GM21447 (cell line): ENCODE data around the gene TEKT3.

Experiments
- ATAC-seq: cut with Tn5 transposase; IDR thresholded peaks from one replicate; pipeline ENCODE4 v1.9.1; 2021; ENCODE audit not compliant: unreplicated experiment

TEKT3 gene

DNA sequence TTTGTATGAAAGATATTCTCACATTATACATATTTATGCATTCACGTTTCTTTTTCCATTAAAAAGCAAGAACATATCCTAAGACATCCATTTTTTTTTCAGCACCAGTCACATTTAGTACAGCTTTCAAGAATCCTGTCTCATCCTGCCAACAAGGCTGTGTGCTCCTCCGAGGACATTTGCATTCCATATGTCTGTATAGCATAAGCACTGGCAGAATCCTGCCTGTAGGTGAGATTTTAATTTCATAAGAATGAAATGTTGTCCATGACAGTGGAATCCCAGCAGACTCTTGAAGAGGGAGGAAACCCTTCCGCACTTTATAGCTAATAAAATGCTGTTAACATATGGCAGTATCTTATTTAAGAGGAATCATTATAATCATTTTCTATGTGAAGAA is 73.4 kb downstream of the TEKT3 start:
- ATAC-seq, result no peak

GRCh38 chr17:15266325-15267125 is 74.9 kb downstream of the TEKT3 start:
- no peak for ATAC-seq

DNA sequence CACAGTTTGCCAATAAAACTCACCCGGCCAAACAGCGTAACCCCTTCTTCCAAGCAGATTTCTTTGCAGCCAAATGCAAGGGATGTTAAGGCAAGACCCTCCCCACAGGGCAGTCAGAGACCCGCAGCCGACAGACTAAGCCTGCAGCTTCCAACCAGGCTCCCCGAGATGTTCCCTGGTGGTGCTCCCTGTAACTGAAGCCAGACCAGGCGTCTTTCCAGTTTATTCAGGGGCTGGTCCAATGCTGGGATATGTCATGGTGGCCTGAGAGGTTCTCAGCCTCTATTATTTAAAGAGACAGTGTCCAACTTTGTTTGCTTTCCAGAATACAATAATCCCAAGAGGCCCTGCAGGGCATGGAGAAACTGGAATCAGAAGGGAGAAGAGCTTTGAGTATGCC is 76.3 kb downstream of the TEKT3 start, which contains the start of gene PMP22:
Gene PMP22 (minus strand): TSS at position 196 of the 400 bp plus-strand sequence. CDS start 4,599 bp downstream, outside the sequence.
- no peak for ATAC-seq

DNA sequence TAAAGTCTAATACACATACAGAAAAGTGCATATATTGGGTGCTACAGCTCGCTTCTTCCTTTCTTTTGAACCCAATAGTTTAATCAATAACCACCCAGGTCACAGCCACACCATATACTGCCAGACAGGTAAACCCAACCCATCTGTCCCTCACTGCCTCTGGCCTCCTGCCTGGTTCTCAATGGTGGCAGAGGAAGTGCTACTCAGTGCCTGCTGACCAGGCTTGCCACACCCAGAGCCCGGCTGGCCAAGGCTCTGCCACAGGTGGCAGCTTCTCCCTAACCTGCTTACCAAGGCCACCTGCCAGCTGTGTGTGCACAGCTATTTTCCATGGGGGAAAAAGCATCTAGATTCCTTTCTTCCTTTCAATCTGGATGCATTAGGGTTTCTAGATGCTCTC is 76.9 kb downstream of the TEKT3 start:
- ATAC-seq, result no peak

DNA sequence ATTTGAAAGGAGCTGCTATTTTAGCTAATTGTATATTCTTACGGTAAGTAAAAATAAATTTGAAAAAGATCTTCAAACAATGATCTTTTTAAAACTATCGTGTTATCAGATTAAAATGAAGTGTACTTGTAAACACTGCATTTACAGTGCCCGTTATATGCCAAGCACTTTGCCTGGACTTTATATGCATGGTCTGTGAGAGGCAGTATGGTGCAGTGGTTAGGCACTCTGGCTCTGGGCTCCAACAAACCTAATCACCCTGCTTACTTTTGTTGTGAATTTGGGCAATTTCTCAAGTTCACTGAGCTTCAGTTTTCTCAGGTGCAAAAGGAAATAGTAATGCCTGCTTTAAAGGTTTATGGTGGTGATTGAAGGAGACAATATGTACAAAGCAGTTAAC is 77.7 kb downstream of the TEKT3 start:
- no peak for ATAC-seq

- no peak for ATAC-seq
These were observed 78.2 kb downstream of the TEKT3 start for GRCh38 chr17:15263206-15263579.

GRCh38 chr17:15262291-15263205 is 78.8 kb downstream of the TEKT3 start:
- ATAC-seq, result no peak

DNA sequence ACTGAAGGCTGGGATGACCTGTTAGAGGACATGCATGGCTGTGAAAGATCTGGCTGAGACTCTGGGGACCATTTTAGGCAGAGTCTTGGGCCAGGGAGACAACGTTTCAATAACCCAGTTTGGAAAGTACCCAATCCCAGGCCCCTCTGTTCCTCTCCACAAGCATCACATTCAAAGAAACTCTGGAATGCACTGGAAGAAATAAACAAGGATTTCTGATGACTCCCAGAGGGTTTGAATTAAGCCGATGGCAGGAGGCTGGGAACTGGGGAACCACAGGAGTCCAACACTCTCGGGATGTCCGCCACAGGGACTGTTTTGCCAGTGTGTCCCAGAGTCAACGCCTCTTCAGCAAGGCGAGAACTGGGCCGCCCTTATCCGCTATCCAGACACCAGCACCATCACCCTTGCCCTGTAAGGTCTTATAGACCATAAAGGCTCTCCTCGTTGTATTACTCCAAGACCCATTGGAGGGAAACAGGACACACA is 79.6 kb downstream of the TEKT3 start:
- ATAC-seq, result no peak

GRCh38 chr17:15261258-15261801 is 80.1 kb downstream of the TEKT3 start:
- ATAC-seq, result no peak

DNA sequence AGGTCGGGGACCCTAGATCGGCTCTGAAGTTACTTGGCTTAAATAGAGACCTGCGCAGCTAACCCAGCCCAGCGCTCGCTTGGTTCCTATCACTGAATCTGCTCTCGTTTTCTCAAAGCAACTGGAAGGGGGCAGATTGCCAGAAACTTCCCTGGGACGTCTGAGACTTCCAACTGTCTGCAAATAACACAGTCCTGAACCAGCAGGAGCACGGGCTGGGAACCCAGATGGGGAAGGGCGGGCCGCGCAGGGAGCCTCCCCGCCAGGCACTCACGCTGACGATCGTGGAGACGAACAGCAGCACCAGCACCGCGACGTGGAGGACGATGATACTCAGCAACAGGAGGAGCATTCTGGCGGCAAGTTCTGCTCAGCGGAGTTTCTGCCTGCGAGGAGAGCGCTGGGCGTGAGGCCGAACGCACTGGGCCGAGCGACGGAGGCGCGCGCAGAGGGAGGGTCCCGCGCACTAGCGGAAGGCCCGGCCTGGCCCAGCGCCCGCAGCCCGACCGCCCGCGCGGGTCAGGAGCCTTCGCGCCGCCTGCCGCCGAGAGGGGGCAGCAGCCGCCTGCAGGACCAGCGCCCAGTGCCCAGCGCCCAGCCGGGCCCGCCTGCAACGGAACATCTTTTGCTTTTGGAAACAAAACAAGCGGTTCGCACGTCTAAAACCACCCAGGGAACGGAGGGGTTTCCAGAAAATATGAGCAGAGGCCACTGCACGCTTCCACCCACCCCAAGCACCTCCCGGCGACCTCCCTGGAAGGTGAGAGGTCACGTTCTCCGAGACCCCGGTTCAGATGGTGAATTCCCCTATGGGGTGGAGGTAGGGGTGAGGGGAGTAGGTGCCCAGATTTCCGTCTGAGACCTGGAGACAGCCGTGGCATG is 80.8 kb downstream of the TEKT3 start:
- ATAC-seq, result no peak

GRCh38 chr17:15257796-15258512 is 83.4 kb downstream of the TEKT3 start:
- ATAC-seq, result no peak

DNA sequence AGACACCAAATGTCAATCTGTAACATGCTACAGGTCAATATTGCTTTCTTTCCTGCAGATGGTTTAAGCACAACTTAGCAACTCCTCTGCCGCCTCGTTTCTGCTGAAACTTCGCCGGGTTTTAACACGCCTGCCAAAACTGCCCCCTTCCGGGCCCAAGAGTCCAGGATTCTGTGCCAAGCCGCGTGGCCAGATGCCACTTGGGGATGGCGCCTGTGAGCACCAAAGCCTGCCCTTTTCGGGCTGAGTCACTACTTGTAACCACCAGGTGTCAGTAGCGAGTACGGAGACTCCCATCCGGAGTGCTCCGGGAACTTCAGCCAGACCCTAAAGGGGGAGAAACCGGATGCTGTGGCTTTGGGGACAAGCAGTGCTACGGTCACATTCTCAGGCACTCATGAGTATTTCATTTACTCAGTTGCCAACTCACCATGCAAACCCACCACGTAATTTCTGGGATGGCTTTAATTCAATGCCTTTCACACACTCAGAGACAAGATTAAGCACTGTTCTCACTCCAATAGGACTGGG is 84.1 kb downstream of the TEKT3 start:
- peak; percentile 86 for ATAC-seq

DNA sequence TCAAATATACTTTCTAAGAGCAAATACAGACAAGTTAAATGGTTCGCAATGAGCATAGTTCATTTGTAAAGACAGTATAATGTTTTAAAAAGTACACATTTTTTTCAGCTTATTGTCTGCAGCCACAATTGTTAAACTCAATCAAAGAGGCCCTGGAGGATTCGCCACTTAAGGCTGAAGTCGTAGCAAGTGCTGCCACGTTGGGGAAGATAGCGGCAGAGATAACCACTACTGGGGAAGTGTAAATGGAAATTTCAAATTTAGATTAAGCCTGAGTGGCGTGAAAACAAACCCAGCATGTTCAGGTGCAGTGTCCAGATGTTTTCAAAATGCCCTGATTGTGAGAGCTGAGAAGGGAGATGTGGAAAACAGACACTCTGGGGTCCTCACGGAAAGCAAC is 84.7 kb downstream of the TEKT3 start:
- no peak for ATAC-seq

- ATAC-seq, result no peak
These were observed 85.5 kb downstream of the TEKT3 start for GRCh38 chr17:15255713-15256454.
